GM12878 (cell line): ENCODE measurements around the gene ERCC4. TPM values are rescaled to one million over a fixed set of nuclear protein-coding genes. Genes with fewer than 3 reads are reported as not detected.

Source experiments
- ATAC-seq: fragments of 200-7000 bp; cut with Tn5 transposase; 3 replicates; pipeline ENCODE4 v1.9.1; 2020; ENCODE audit warnings: mild to moderate bottlenecking, moderate library complexity
- BruUV-seq: library from RNA; stranded (reverse); fragments of 400-500 nt; replicated peaks from 2 replicates; lab custom pipeline; 2021; lab: Mats Ljungman, UMichigan
- CTCF ChIA-PET: fragments of 300-600 bp; sonication (Branson Sonifier 250); formaldehyde crosslinking; extraction: SDS; loops from one replicate; lab custom pipeline; 2021; ENCODE audit warnings: inconsistent platforms; lab: Yijun Ruan, JAX
- POLR2A ChIA-PET: fragments of 350-600 bp; formaldehyde crosslinking; extraction: SDS; loops from one replicate; lab custom pipeline; 2021; ENCODE audit warnings: inconsistent platforms; lab: Charles Lee
- RAD21 ChIA-PET: fragments of 300-600 bp; sonication (Branson Sonifier 250); formaldehyde crosslinking; loops from one replicate; lab custom pipeline; 2023; ENCODE audit warnings: antibody characterized with exemption; ENCODE audit not compliant: unreplicated experiment; lab: Charles Lee
- SMC1A ChIA-PET: fragments of 300-600 bp; sonication (Branson Sonifier 250); formaldehyde crosslinking; loops from one replicate; lab custom pipeline; 2023; ENCODE audit not compliant: unreplicated experiment, uncharacterized antibody; lab: Charles Lee
- DNase-seq: peaks from one replicate; pipeline ENCODE4 v3.0.0-alpha.2; 2011; ENCODE audit warnings: low read depth, low spot score
- FAIRE-seq: peaks from 3 replicates; lab custom pipeline; 2011; peaks lifted over from hg19 to GRCh38; lab: Jason Lieb, UNC
- H2AFZ ChIP-seq: 2 replicates; pipeline ENCODE4 v1.6.0; 2011; ENCODE audit warnings: low read depth, low read length, control low read depth; ENCODE audit not compliant: control insufficient read depth
- H3K27ac ChIP-seq: 2 replicates; pipeline ENCODE4 v1.5.1; 2011; ENCODE audit warnings: control low read depth; ENCODE audit not compliant: control insufficient read depth, insufficient read depth
- H3K27me3 ChIP-seq, 2 experiments: replicated peaks in 1 of 2; 2 replicates each; pipeline versions ENCODE4 v1.6.0 to v1.6.1; 2011; ENCODE audit warnings: low read length in 1 of 2; ENCODE audit not compliant: control insufficient read depth in 2 of 2, insufficient read depth in 2 of 2
- H3K36me3 ChIP-seq, 2 experiments: 2 replicates each; pipeline ENCODE4 v1.5.1; 2011; ENCODE audit warnings: low read length in 1 of 2; ENCODE audit not compliant: control insufficient read depth in 2 of 2, insufficient read depth in 2 of 2
- H3K4me1 ChIP-seq: 2 replicates; pipeline ENCODE4 v1.6.1; 2011; ENCODE audit warnings: mild to moderate bottlenecking, low read length, moderate library complexity, mixed read lengths; ENCODE audit not compliant: control insufficient read depth, insufficient read depth
- H3K4me2 ChIP-seq: 2 replicates; pipeline ENCODE4 v1.6.0; 2011; ENCODE audit warnings: control low read depth; ENCODE audit not compliant: control insufficient read depth, insufficient read depth
- H3K4me3 ChIP-seq: fragments of 200-600 bp; sonication (generic); 2 replicates; pipeline ENCODE4 v1.5.1; 2016
- H3K79me2 ChIP-seq: 2 replicates; pipeline ENCODE4 v1.6.0; 2011; ENCODE audit warnings: low read length; ENCODE audit not compliant: control insufficient read depth, insufficient read depth
- H3K9ac ChIP-seq: 2 replicates; pipeline ENCODE4 v1.8.0; 2011; ENCODE audit warnings: low read length, control low read depth, mixed read lengths; ENCODE audit not compliant: control insufficient read depth, insufficient read depth
- H3K9me3 ChIP-seq: replicated peaks from 3 replicates; pipeline ENCODE4 v1.5.1; 2011; ENCODE audit warnings: mild to moderate bottlenecking, low read length; ENCODE audit not compliant: control insufficient read depth, insufficient read depth
- H4K20me1 ChIP-seq: 2 replicates; pipeline ENCODE4 v1.6.0; 2011; ENCODE audit not compliant: control insufficient read depth, insufficient read depth
- GATAD2B ChIP-seq: fragments of 450-650 bp; conservative IDR thresholded peaks from 2 replicates; pipeline ENCODE4 v1.6.1; 2017; ENCODE audit warnings: low read depth, mild to moderate bottlenecking, moderate library complexity
- HDGF ChIP-seq: fragments of 450-650 bp; IDR thresholded peaks from 2 replicates; pipeline ENCODE4 v1.6.1; 2016; ENCODE audit warnings: antibody characterized with exemption
- MTA3 ChIP-seq: IDR thresholded peaks from 2 replicates; pipeline ENCODE4 v1.6.1; 2012; ENCODE audit warnings: low read length, inconsistent platforms, borderline replicate concordance
- RB1 ChIP-seq: fragments of 450-650 bp; formaldehyde crosslinking; IDR thresholded peaks from 2 replicates; pipeline ENCODE4 v1.6.1; 2017; ENCODE audit warnings: mild to moderate bottlenecking, borderline replicate concordance
- SIX5 ChIP-seq: IDR thresholded peaks from 2 replicates; pipeline ENCODE4 v1.6.1; 2011; ENCODE audit warnings: mild to moderate bottlenecking, low read depth, low read length, moderate library complexity; ENCODE audit not compliant: severe bottlenecking
- SUZ12 ChIP-seq: fragments of 200-600 bp; sonication (generic); IDR thresholded peaks from one replicate; pipeline ENCODE4 v1.6.1; 2018; ENCODE audit warnings: antibody characterized with exemption, mild to moderate bottlenecking; ENCODE audit not compliant: unreplicated experiment
- WGBS: methylation state at CpG from one replicate; pipeline ENCODE4 v1.1.6; 2016; ENCODE audit warnings: low lambda C conversion rate; ENCODE audit not compliant: insufficient replicate concordance, insufficient coverage; ENCODE audit errors: missing lambda C conversion rate; 5-methylcytosine and 5-hydroxymethylcytosine counted together
- in situ Hi-C: fragments of 300-500 bp; cut with MboI; formaldehyde crosslinking; loops from 9 replicates; pipeline ENCODE4 v1.14.3; 2018; ENCODE audit warnings: mixed read lengths
- intact Hi-C: fragments of 100-400 bp; cut with micrococcal nuclease; formaldehyde crosslinking; loops from one replicate; pipeline ENCODE4 v1.14.2; 2022; ENCODE audit not compliant: unreplicated experiment
- polyA plus RNA-seq, 11 experiments: library from polyadenylated mRNA; depleted of rRNA in 4 of 11; unstranded in 6 of 11; stranded (reverse) in 5 of 11; fragments of >200 nt; fragmentation: Nextera tagmentation in 4 of 11; fragmentation: Illumina TruSeq in 1 of 11; extraction: Ambion mirVana in 4 of 11; extraction: Trizol in 1 of 11; gene quantifications; 1 replicate in 1 of 11; 2 replicates in 10 of 11; pipeline versions ENCODE4 v1.2.1 to v1.2.3, GENCODE V29; 2011 to 2016; ENCODE audit warnings: inconsistent platforms in 2 of 11, missing spikeins in 2 of 11, low read depth in 1 of 11
- total RNA-seq, 4 experiments: library from RNA; depleted of rRNA in 3 of 4; stranded (reverse); fragments of >200 nt in 3 of 4; fragmentation: Illumina TruSeq in 1 of 4; extraction: Trizol in 1 of 4; gene quantifications; 2 replicates each; pipeline versions ENCODE4 v1.2.1 to v1.2.3, GENCODE V29; 2013 to 2021
- TF ChIP-seq, protein P1 (sequence below): IDR thresholded peaks from 2 replicates; pipeline ENCODE4 v1.6.1; 2012; ENCODE audit warnings: mild to moderate bottlenecking, low read depth, low read length
- TF ChIP-seq, protein P2 (sequence below): fragments of 150-350 bp; IDR thresholded peaks from 2 replicates; pipeline ENCODE4 v1.6.1; 2016; ENCODE audit warnings: low read depth, low read length
- TF ChIP-seq, protein P3 (sequence below): IDR thresholded peaks from 2 replicates; pipeline ENCODE4 v1.6.1; 2012; ENCODE audit warnings: low read depth, low read length, improper control_type of control experiment

ERCC4 gene
- total and polyA plus RNA-seq, 10 of the 15 experiments (the other 5 are each of a cell fraction or from before 2014, with no cell fraction given), result 4.7 to 24.6 (median 8.9) TPM

DNA sequence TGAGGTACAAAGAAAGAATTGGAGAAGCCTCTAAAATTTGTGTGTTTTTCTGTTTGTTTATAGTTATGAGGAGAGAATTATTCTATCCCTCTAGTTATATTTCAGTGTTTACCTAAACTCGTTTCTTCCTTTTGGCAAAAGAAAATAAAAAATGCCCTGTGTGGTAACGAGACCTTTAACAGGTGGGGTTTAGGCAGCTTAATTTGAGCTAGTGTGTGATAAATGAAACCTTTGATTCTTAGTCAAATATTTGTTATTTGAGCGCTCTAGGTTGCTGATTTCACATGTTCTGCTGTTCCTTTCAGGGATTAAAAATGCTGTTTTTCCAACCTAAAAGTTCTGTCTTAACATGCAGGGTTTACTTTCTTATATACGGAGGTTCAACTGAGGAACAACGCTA is 17.5 kb downstream of the ERCC4 start:
- in situ Hi-C loops, result no loop called here
- no peaks in the 10 kb centered on the region; the same call in 2 of the 3 replicates for H3K9me3 ChIP-seq
- ChIA-PET SMC1A (interaction anchor here (1.0 to 1.2 kb wide), 3 partner anchors 12 to 221 kb away, joined by 3 to 4 read pairs (median 3); no protein-coding TSS in a partner anchor), CTCF (interaction anchor here (3.4 kb wide), 1 partner anchor 13 kb away, joined by 22 read pairs; no protein-coding TSS in a partner anchor), POLR2A (no interaction called here), RAD21 (no interaction called here)
- H4K20me1 ChIP-seq, result no peaks in the 10 kb centered on the region
- intact Hi-C loops, result no loop called here
- TF ChIP-seq, protein P1, sequence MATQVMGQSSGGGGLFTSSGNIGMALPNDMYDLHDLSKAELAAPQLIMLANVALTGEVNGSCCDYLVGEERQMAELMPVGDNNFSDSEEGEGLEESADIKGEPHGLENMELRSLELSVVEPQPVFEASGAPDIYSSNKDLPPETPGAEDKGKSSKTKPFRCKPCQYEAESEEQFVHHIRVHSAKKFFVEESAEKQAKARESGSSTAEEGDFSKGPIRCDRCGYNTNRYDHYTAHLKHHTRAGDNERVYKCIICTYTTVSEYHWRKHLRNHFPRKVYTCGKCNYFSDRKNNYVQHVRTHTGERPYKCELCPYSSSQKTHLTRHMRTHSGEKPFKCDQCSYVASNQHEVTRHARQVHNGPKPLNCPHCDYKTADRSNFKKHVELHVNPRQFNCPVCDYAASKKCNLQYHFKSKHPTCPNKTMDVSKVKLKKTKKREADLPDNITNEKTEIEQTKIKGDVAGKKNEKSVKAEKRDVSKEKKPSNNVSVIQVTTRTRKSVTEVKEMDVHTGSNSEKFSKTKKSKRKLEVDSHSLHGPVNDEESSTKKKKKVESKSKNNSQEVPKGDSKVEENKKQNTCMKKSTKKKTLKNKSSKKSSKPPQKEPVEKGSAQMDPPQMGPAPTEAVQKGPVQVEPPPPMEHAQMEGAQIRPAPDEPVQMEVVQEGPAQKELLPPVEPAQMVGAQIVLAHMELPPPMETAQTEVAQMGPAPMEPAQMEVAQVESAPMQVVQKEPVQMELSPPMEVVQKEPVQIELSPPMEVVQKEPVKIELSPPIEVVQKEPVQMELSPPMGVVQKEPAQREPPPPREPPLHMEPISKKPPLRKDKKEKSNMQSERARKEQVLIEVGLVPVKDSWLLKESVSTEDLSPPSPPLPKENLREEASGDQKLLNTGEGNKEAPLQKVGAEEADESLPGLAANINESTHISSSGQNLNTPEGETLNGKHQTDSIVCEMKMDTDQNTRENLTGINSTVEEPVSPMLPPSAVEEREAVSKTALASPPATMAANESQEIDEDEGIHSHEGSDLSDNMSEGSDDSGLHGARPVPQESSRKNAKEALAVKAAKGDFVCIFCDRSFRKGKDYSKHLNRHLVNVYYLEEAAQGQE, result no peak
- H2AFZ ChIP-seq, result no peak overlapping the region
- no peak overlapping the region for H3K4me2 ChIP-seq
- no peaks in the 10 kb centered on the region for H3K4me1 ChIP-seq
- no peaks in the 10 kb centered on the region for H3K79me2 ChIP-seq
- no TSS peak for BruUV-seq
- 98% methylated on average over 5 of the region's 5 CpGs for whole genome bisulfite sequencing
- no peak overlapping the region for H3K9ac ChIP-seq
- DNase-seq (no peak), FAIRE-seq (no peak), ATAC-seq (no peak)
- H3K27ac ChIP-seq, result no peak overlapping the region
- no peak overlapping the region for H3K4me3 ChIP-seq
- peaks cover 3 to 5% of the 10 kb centered on the region in 2 experiments for H3K36me3 ChIP-seq
- no peaks in the 10 kb centered on the region for H3K27me3 ChIP-seq

DNA sequence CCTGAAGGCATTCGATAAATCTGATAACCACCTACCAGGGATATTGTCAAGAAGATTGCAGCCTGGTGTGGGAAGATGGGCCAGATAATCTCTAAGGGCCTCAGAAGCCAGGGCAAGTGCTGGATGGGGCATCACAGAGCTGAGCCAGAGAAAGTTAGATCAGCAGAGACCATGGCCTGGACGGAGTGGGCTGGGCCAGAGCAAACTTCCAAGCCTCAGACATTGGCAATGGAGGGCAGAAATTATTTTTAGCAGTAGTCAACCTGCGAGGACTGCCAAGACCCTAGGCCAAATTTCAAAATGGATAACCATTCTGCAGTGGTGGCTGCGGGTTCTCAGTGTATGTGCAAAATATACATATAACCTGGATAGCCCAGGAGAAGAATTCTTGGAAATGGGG is 18.5 kb downstream of the ERCC4 start:
- 96% methylated on average over 4 of the region's 4 CpGs for WGBS
- no TSS peak for BruUV-seq
- RAD21 ChIA-PET, result no interaction called here
- no peaks in the 10 kb centered on the region for H3K27me3 ChIP-seq
- no peaks in the 10 kb centered on the region for H3K79me2 ChIP-seq
- SMC1A ChIA-PET, result no interaction called here
- DNase-seq (no peak), FAIRE-seq (no peak), ATAC-seq (no peak)
- no peak overlapping the region for H3K27ac ChIP-seq
- no peaks in the 10 kb centered on the region; the same call in 2 of the 3 replicates for H3K9me3 ChIP-seq
- no peak overlapping the region for H3K9ac ChIP-seq
- H3K4me1 ChIP-seq, result no peaks in the 10 kb centered on the region
- no peak overlapping the region for H3K4me2 ChIP-seq
- CTCF ChIA-PET, result interaction anchor here (3.4 kb wide), 1 partner anchor 14 kb away, joined by 22 read pairs; no protein-coding TSS in a partner anchor
- H3K4me3 ChIP-seq, result no peak overlapping the region
- H4K20me1 ChIP-seq, result no peaks in the 10 kb centered on the region
- peaks cover 3 to 5% of the 10 kb centered on the region in 2 experiments for H3K36me3 ChIP-seq
- no peak overlapping the region for H2AFZ ChIP-seq
- intact Hi-C loops (no loop called here), in situ Hi-C loops (no loop called here)
- POLR2A ChIA-PET, result no interaction called here
- TF ChIP-seq SIX5 (no peak), RB1 (no peak), SUZ12 (no peak), GATAD2B (no peak), MTA3 (no peak), HDGF (no peak)
- TF ChIP-seq, protein P2, sequence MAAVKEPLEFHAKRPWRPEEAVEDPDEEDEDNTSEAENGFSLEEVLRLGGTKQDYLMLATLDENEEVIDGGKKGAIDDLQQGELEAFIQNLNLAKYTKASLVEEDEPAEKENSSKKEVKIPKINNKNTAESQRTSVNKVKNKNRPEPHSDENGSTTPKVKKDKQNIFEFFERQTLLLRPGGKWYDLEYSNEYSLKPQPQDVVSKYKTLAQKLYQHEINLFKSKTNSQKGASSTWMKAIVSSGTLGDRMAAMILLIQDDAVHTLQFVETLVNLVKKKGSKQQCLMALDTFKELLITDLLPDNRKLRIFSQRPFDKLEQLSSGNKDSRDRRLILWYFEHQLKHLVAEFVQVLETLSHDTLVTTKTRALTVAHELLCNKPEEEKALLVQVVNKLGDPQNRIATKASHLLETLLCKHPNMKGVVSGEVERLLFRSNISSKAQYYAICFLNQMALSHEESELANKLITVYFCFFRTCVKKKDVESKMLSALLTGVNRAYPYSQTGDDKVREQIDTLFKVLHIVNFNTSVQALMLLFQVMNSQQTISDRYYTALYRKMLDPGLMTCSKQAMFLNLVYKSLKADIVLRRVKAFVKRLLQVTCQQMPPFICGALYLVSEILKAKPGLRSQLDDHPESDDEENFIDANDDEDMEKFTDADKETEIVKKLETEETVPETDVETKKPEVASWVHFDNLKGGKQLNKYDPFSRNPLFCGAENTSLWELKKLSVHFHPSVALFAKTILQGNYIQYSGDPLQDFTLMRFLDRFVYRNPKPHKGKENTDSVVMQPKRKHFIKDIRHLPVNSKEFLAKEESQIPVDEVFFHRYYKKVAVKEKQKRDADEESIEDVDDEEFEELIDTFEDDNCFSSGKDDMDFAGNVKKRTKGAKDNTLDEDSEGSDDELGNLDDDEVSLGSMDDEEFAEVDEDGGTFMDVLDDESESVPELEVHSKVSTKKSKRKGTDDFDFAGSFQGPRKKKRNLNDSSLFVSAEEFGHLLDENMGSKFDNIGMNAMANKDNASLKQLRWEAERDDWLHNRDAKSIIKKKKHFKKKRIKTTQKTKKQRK, result no peak
- TF ChIP-seq, protein P3, sequence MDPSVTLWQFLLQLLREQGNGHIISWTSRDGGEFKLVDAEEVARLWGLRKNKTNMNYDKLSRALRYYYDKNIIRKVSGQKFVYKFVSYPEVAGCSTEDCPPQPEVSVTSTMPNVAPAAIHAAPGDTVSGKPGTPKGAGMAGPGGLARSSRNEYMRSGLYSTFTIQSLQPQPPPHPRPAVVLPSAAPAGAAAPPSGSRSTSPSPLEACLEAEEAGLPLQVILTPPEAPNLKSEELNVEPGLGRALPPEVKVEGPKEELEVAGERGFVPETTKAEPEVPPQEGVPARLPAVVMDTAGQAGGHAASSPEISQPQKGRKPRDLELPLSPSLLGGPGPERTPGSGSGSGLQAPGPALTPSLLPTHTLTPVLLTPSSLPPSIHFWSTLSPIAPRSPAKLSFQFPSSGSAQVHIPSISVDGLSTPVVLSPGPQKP, result no peak
